Subcutaneous abdominal adipose tissue (tissue), 5 donors: ENCODE data around the gene LRMDA.
A peak's percentile ranks its signal among the peaks of the same experiment; 100 is the strongest.

Experiments
- H3K27ac ChIP-seq: one replicate; pipeline ENCODE4 v1.7.0; 2013; ENCODE audit warnings: low read depth, mild to moderate bottlenecking, inconsistent platforms, low read length, moderate library complexity
- H3K27me3 ChIP-seq, 5 donors: one replicate each; pipeline ENCODE4 v1.7.0; 2013; ENCODE audit warnings: low read length in 5 of 5, inconsistent platforms in 1 of 5; ENCODE audit not compliant: control insufficient read depth in 5 of 5, insufficient read depth in 4 of 5
- H3K36me3 ChIP-seq, 5 donors: one replicate each; pipeline ENCODE4 v1.7.0; 2013; ENCODE audit warnings: low read length in 5 of 5; ENCODE audit not compliant: control insufficient read depth in 5 of 5, insufficient read depth in 5 of 5
- H3K4me1 ChIP-seq, 5 donors: one replicate each; pipeline ENCODE4 v1.7.0; 2013; ENCODE audit warnings: low read length in 5 of 5, mild to moderate bottlenecking in 3 of 5, moderate library complexity in 1 of 5; ENCODE audit not compliant: control insufficient read depth in 5 of 5, insufficient read depth in 5 of 5
- H3K4me3 ChIP-seq, 5 donors: one replicate each; pipeline ENCODE4 v1.7.0; 2013; ENCODE audit warnings: low read length in 5 of 5, low read depth in 1 of 5
- H3K9ac ChIP-seq, 5 donors: one replicate each; pipeline ENCODE4 v1.7.0; 2013; ENCODE audit warnings: low read length in 5 of 5, mild to moderate bottlenecking in 4 of 5, moderate library complexity in 3 of 5
- H3K9me3 ChIP-seq, 5 donors: one replicate each; pipeline ENCODE4 v1.7.0; 2013; ENCODE audit warnings: low read length in 5 of 5; ENCODE audit not compliant: control insufficient read depth in 5 of 5
- donor health status: healthy.
- donor health status: healthy.
- donor health status: healthy.
- donor health status: healthy.
- donor health status: healthy.

LRMDA gene

GRCh38 chr10:76066457-76066856 lies 635.0 kb downstream of the LRMDA start:
- Histone ChIP-seq H3K4me1 (peaks cover 2 to 11% (median 6%) of the 10 kb centered on the region in 5 donors), H3K9ac (no peak overlapping the region)

GRCh38 chr10:76067447-76067846 lies 636.0 kb downstream of the LRMDA start:
- peaks cover 2 to 21% (median 14%) of the 10 kb centered on the region in 5 donors for H3K4me1 ChIP-seq

More at GRCh38 chr10:76066457-76066856, 635.0 kb downstream of the LRMDA start:
- H3K27ac ChIP-seq: no peak overlapping the region
- H3K36me3 ChIP-seq: peaks cover 0 to 5% (median 0%) of the 10 kb centered on the region in 5 donors
- peaks cover 0 to 4% (median 0%) of the 10 kb centered on the region in 5 donors for H3K9me3 ChIP-seq
- no peaks in the 10 kb centered on the region for H3K27me3 ChIP-seq
- no peak overlapping the region for H3K4me3 ChIP-seq

GRCh38 chr10:76068856-76069255 lies 637.4 kb downstream of the LRMDA start:
- Histone ChIP-seq H3K4me3 (no peak overlapping the region), H3K27ac (no peak overlapping the region), H3K36me3 (peaks cover 0 to 5% (median 0%) of the 10 kb centered on the region in 5 donors), H3K9me3 (peaks cover 0 to 4% (median 0%) of the 10 kb centered on the region in 5 donors), H3K4me1 (peaks cover 2 to 32% (median 22%) of the 10 kb centered on the region in 5 donors), H3K9ac (no peak overlapping the region), H3K27me3 (no peaks in the 10 kb centered on the region)

More at GRCh38 chr10:76067447-76067846, 636.0 kb downstream of the LRMDA start:
- Histone ChIP-seq H3K27ac (no peak overlapping the region), H3K9ac (no peak overlapping the region), H3K36me3 (peaks cover 0 to 5% (median 0%) of the 10 kb centered on the region in 5 donors), H3K4me3 (no peak overlapping the region), H3K27me3 (no peaks in the 10 kb centered on the region), H3K9me3 (peaks cover 0 to 4% (median 0%) of the 10 kb centered on the region in 5 donors)

- H3K4me3 ChIP-seq: no peak overlapping the region
- peaks cover 2 to 38% (median 25%) of the 10 kb centered on the region in 5 donors for H3K4me1 ChIP-seq
- no peak overlapping the region for H3K9ac ChIP-seq
- no peaks in the 10 kb centered on the region for H3K27me3 ChIP-seq
- peak overlapping the region; percentile 71 for H3K27ac ChIP-seq
- peaks cover 0 to 4% (median 0%) of the 10 kb centered on the region in 5 donors for H3K9me3 ChIP-seq
- no peaks in the 10 kb centered on the region for H3K36me3 ChIP-seq
Measured at GRCh38 chr10:76070916-76071315, 639.5 kb downstream of the LRMDA start.

- H3K9ac ChIP-seq: no peak overlapping the region
- H3K27ac ChIP-seq: peak overlapping the region; percentile 71
- peaks cover 0 to 4% (median 0%) of the 10 kb centered on the region in 5 donors for H3K9me3 ChIP-seq
- H3K27me3 ChIP-seq: no peaks in the 10 kb centered on the region
- H3K36me3 ChIP-seq: no peaks in the 10 kb centered on the region
- no peak overlapping the region for H3K4me3 ChIP-seq
- peaks cover 2 to 38% (median 25%) of the 10 kb centered on the region in 5 donors for H3K4me1 ChIP-seq
Measured at GRCh38 chr10:76071653-76072365, 640.4 kb downstream of the LRMDA start.

- Histone ChIP-seq H3K9me3 (peaks cover 0 to 3% (median 0%) of the 10 kb centered on the region in 5 donors), H3K27ac (no peak overlapping the region), H3K36me3 (no peaks in the 10 kb centered on the region), H3K4me3 (no peak overlapping the region), H3K4me1 (peaks cover 2 to 38% (median 25%) of the 10 kb centered on the region in 5 donors), H3K9ac (no peak overlapping the region), H3K27me3 (no peaks in the 10 kb centered on the region)
Measured at GRCh38 chr10:76072384-76072783, 641.0 kb downstream of the LRMDA start.

GRCh38 chr10:76073524-76073923 lies 642.1 kb downstream of the LRMDA start:
- H3K4me1 ChIP-seq: peaks cover 2 to 38% (median 25%) of the 10 kb centered on the region in 5 donors
- H3K27me3 ChIP-seq: no peaks in the 10 kb centered on the region
- peaks cover 0 to 3% (median 0%) of the 10 kb centered on the region in 5 donors for H3K9me3 ChIP-seq
- H3K4me3 ChIP-seq: no peak overlapping the region
- no peak overlapping the region for H3K27ac ChIP-seq
- no peak overlapping the region for H3K9ac ChIP-seq
- no peaks in the 10 kb centered on the region for H3K36me3 ChIP-seq

GRCh38 chr10:76074659-76075058 lies 643.2 kb downstream of the LRMDA start:
- Histone ChIP-seq H3K4me1 (peaks cover 2 to 38% (median 25%) of the 10 kb centered on the region in 5 donors), H3K27me3 (no peaks in the 10 kb centered on the region), H3K27ac (no peak overlapping the region), H3K36me3 (no peaks in the 10 kb centered on the region), H3K9me3 (peaks cover 0 to 3% (median 0%) of the 10 kb centered on the region in 5 donors), H3K9ac (no peak overlapping the region), H3K4me3 (no peak overlapping the region)

- Histone ChIP-seq H3K36me3 (no peaks in the 10 kb centered on the region), H3K9ac (no peak overlapping the region), H3K27me3 (no peaks in the 10 kb centered on the region), H3K9me3 (no peaks in the 10 kb centered on the region), H3K27ac (no peak overlapping the region), H3K4me1 (peaks cover 0 to 2% (median 0%) of the 10 kb centered on the region in 5 donors), H3K4me3 (no peak overlapping the region)
Measured at GRCh38 chr10:76080451-76080850, 649.0 kb downstream of the LRMDA start.

- Histone ChIP-seq H3K36me3 (no peaks in the 10 kb centered on the region), H3K27me3 (no peaks in the 10 kb centered on the region), H3K4me1 (peaks cover 0 to 6% (median 1%) of the 10 kb centered on the region in 5 donors), H3K9me3 (no peaks in the 10 kb centered on the region), H3K9ac (no peak overlapping the region), H3K27ac (no peak overlapping the region), H3K4me3 (no peak overlapping the region)
Measured at GRCh38 chr10:76080991-76081390, 649.6 kb downstream of the LRMDA start.
